Skeletal muscle tissue (tissue), 4 donors: ENCODE measurements around the gene ABL1. TPM values are rescaled to one million over a fixed set of nuclear protein-coding genes. Genes with fewer than 3 reads are reported as not detected.

Experiments
- H3K27ac ChIP-seq: one replicate; pipeline ENCODE4 v1.7.0; 2013; ENCODE audit warnings: mild to moderate bottlenecking, low read depth, low read length, inconsistent platforms
- H3K27me3 ChIP-seq, 3 donors: one replicate each; pipeline ENCODE4 v1.7.0; 2013; ENCODE audit warnings: low read length in 3 of 3; ENCODE audit not compliant: control insufficient read depth in 3 of 3, insufficient read depth in 3 of 3
- H3K36me3 ChIP-seq, 3 donors: one replicate each; pipeline ENCODE4 v1.7.0; 2013; ENCODE audit warnings: low read length in 3 of 3; ENCODE audit not compliant: control insufficient read depth in 3 of 3, insufficient read depth in 3 of 3
- H3K4me1 ChIP-seq, 3 donors: one replicate each; pipeline ENCODE4 v1.7.0; 2013; ENCODE audit warnings: low read length in 3 of 3, mild to moderate bottlenecking in 3 of 3; ENCODE audit not compliant: control insufficient read depth in 3 of 3, insufficient read depth in 3 of 3
- H3K4me3 ChIP-seq, 3 donors: one replicate each; pipeline ENCODE4 v1.7.0; 2013; ENCODE audit warnings: low read length in 3 of 3
- H3K9ac ChIP-seq, 3 donors: one replicate each; pipeline ENCODE4 v1.7.0; 2013; ENCODE audit warnings: low read length in 3 of 3, mild to moderate bottlenecking in 3 of 3, moderate library complexity in 2 of 3, low read depth in 1 of 3
- H3K9me3 ChIP-seq, 3 donors: one replicate each; pipeline ENCODE4 v1.7.0; 2013; ENCODE audit warnings: low read length in 3 of 3; ENCODE audit not compliant: control insufficient read depth in 3 of 3
- total RNA-seq: library from RNA; depleted of rRNA; stranded (reverse); fragments of >200 nt; gene quantifications from one replicate; pipeline ENCODE4 v1.2.3, GENCODE V29; 2014
- donor health status: Osteomylitis.

ABL1 gene
- total RNA-seq, 1 donor from 2014 or later, result 27.7 TPM

DNA sequence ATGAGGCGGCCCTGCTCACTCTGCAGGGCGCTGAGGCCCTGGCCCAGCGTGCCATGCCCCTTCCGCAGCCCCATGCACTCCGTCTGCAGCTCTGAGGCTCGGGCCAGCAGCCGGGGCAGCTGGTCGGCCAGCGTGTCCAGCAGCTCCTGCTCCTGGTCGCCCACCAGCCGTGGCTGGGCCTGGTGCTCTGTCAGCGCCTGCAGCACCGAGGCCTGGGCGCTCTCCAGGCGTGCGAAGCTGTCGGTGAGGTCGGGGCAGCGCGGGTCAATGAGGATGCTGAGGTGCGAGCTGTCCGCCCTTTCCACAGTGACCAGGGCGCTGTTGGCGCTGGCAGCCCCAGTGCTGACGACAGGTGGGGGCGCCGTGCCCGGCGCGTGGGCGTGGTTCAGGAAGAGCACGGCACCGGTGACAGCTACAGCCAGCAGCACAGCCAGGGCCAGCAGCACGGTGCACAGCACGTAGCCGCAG lies 94.6 kb downstream of the ABL1 start:
- Histone ChIP-seq H3K36me3 (no peaks in the 10 kb centered on the region), H3K27ac (no peak overlapping the region), H3K9ac (no peak overlapping the region), H3K4me1 (no peaks in the 10 kb centered on the region), H3K27me3 (peaks cover 33 to 47% (median 43%) of the 10 kb centered on the region in 3 donors), H3K4me3 (no peak overlapping the region), H3K9me3 (no peaks in the 10 kb centered on the region)

DNA sequence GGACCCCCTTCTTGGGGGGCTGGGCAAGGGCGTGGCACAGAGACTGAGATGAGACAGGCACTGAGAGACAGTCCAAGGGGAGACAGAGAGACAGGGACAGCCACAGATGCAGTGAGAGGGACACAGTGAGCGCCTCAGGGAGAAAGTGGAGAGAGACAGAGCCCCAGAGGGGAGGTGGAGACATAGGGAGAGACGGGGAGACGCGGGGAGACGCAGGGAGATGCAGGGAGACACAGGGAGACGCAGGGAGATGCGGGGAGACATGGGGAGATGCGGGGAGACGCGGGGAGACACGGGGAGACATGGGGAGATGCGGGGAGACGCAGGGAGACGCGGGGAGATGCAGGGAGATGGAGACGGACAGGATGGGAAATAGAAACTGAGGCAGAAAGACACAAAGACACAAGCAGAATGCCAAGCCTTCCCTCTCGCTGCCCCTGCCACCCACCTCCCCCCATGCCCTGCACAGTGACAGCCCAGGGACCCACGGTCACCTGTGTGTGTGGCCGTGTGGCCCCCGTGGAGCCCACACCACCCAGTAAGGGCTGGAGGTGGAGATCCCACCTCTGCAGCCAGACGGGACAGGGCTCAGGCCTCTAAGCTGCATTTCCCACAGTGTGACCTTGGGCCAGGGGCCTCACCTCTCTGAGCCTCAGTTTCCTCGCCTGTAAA lies 95.2 kb downstream of the ABL1 start:
- H3K9me3 ChIP-seq, result no peaks in the 10 kb centered on the region
- no peaks in the 10 kb centered on the region for H3K4me1 ChIP-seq
- no peak overlapping the region for H3K9ac ChIP-seq
- peaks cover 38 to 48% (median 43%) of the 10 kb centered on the region in 3 donors for H3K27me3 ChIP-seq
- H3K27ac ChIP-seq, result no peak overlapping the region
- no peaks in the 10 kb centered on the region for H3K36me3 ChIP-seq
- H3K4me3 ChIP-seq, result no peak overlapping the region

DNA sequence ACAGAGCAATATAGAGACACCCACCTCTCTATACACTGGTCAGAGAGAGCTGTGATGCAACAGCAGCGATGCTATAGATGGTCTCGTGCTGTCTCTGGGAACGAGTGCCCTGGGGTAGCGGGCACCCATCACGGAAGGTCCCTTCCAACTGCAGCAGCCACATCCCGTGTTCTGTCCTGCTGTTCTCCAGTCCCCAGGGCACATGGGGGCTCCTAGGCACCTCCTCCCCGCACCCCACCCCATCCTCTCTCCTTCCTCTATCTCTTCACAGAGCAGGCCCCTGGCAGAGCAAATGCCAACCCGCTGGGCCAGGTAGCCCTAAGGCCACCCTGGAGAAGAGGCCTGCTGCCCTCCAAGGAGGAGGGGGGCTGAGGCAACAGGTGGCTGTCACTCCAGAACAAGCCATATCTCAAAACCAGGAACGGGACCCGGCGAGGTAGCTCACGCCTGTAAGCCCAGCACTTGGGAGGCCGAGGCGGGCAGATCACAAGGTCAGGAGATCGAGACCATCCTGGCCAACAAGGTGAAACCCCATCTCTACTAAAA lies 95.8 kb downstream of the ABL1 start:
- no peaks in the 10 kb centered on the region for H3K36me3 ChIP-seq

DNA sequence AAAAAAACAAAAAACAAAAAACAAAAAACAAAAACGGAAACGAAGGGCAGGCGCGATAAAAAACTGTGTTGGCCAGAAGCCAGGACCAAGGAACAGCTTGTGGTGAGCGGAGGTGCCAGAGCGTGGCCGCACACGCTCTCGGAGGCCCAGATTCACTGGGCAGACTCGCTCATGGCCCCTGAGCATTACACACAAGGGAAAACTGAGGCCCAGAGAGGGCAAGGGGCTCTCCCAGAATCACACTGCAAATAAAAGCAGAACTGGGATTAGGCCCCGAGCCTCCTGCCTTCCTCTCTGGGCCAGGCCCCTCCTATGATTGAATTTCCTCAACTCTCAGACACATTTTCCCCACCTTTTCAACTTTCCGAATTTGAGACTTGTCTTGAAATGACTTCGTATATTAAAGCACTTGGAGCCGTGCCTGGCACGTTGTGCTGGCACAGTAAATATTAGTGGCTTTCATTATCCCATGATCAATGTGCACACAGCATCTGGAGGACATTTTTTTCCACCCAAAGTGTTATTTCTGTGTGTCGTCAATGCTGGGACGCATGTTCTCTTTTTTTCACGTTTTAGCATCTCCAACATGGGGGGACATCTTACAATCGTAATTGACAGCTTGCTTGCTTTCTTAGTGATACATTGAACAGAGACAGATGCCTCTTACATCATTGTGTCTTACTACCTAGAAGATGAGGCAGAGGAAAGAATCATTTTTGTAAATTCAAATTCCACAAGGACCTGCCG lies 96.6 kb downstream of the ABL1 start:
- Histone ChIP-seq H3K4me1 (no peaks in the 10 kb centered on the region), H3K9ac (no peak overlapping the region), H3K27me3 (peaks cover 52 to 58% (median 56%) of the 10 kb centered on the region in 3 donors), H3K4me3 (no peak overlapping the region), H3K36me3 (no peaks in the 10 kb centered on the region), H3K9me3 (no peaks in the 10 kb centered on the region), H3K27ac (no peak overlapping the region)

More for the DNA sequence above, 95.8 kb downstream of the ABL1 start:
- H3K27ac ChIP-seq, result no peak overlapping the region
- no peak overlapping the region for H3K4me3 ChIP-seq
- peaks cover 44 to 49% (median 48%) of the 10 kb centered on the region in 3 donors for H3K27me3 ChIP-seq
- H3K9me3 ChIP-seq, result no peaks in the 10 kb centered on the region
- no peaks in the 10 kb centered on the region for H3K4me1 ChIP-seq
- H3K9ac ChIP-seq, result no peak overlapping the region

DNA sequence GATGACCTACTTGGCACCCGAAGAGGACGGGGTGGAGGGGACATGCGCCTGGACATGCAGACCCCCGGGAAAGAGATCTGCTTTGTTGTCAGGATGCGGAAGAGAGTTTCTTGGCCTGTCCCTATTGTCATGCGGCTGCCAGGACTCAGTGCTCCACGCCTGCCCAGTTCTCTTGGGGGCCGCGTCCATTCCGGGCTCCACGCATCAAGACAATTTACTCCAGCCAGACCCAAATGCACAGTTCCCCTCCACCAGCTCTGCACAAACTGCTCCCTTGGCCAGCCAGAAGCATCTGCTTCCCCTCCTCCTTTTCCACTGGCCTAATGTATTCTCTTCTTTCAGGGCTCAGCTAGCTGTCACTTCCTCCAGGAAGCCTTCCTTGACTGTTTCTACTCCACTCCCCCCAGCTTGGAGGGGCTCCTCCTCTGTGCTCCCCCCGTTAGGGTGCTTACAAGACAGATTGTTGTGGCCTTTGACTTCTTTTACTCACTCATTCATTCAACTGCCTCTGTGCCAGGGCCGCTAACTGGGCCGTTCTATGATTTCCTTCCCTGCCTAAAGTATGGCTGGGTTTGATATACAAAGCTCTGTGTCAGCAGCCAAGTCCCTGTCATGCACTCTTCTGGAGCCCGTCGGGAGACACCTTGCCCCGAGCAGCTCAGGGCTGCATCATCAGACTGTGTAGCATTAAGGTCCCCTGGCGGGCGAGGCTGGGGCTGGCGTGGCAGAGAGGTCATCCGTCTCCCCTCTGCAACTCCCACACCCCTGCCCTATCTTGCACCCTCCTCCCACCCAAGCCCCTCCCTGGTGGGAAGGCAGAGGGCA lies 97.4 kb downstream of the ABL1 start:
- no peak overlapping the region for H3K9ac ChIP-seq
- H3K27ac ChIP-seq, result no peak overlapping the region
- H3K9me3 ChIP-seq, result no peaks in the 10 kb centered on the region
- H3K4me1 ChIP-seq, result no peaks in the 10 kb centered on the region
- H3K36me3 ChIP-seq, result no peaks in the 10 kb centered on the region
- no peak overlapping the region for H3K4me3 ChIP-seq
- H3K27me3 ChIP-seq, result peaks cover 60 to 65% (median 63%) of the 10 kb centered on the region in 3 donors

DNA sequence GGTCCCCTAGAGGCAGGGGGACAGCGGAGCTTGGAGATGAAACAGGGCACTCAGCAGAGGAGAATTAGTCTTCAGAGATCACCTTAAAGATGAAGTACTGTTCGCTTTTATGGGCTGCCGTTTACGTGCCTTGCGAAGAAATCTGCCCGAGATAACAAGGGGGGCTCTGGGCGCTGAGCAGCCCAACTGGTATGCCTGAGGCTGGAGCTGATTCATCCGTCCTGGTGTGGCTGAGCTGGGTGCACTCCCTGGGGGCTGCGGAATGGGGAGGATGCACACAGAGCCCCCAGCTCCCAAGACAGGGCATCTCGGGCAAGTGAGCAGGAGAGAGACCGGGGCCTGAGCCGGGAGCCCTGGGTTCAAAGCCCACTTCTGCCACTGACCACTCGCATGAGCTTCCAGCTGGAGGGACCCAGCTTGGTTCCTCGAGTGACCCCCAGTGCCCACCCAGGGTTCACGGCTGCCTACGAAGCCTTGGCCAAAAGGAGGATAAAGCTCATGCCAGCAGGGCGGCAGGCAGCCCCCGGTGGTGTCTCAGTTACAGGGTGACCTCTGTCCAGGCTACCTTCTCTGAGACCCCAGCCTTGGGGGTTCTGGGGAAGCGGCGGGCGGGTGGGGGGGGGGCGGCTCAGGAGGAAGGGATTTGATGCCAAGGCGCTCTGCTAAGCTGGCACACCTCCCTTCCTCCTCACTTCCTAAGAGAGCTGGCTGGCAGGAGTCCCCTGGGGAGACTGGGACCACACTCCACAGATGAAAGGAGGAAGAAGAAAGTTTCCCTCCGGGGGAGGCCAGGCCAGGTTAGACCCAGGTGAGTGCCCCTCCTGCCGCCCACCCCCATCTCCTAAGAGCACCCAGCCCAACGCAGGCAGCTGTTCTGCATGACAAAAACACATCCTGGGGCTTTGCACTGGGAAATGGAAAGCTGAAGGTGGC lies 98.3 kb downstream of the ABL1 start:
- H3K9me3 ChIP-seq, result no peaks in the 10 kb centered on the region
- peaks cover 68 to 75% (median 72%) of the 10 kb centered on the region in 3 donors for H3K27me3 ChIP-seq
- no peak overlapping the region for H3K9ac ChIP-seq
- H3K4me1 ChIP-seq, result no peaks in the 10 kb centered on the region
- no peak overlapping the region for H3K27ac ChIP-seq
- H3K4me3 ChIP-seq, result no peak overlapping the region
- no peaks in the 10 kb centered on the region for H3K36me3 ChIP-seq

DNA sequence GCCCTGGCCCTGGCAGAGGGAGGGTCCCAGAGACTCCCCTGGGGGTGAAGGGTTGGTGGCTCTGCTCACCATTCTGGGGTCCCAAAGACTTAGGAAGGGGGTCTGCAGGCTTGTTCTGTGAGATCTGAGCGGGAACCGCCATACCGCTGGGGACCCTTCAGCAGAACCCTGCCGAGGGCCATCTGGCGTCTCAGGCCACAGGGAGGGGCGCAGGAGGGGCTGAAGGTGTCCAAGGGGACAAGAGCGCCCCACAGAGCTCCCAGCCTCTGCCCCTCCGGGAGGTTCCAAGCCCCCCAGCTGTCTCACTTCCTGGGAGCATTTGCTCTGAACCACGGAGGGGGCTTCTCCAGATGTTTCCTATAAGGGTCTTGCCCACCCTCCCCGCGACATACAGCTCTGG lies 99.2 kb downstream of the ABL1 start:
- H3K9me3 ChIP-seq, result no peaks in the 10 kb centered on the region
- no peak overlapping the region for H3K9ac ChIP-seq
- H3K4me3 ChIP-seq, result no peak overlapping the region
- H3K4me1 ChIP-seq, result peaks cover 3% of the 10 kb centered on the region in 3 donors
- no peaks in the 10 kb centered on the region for H3K36me3 ChIP-seq
- H3K27me3 ChIP-seq, result peaks cover 68 to 82% (median 76%) of the 10 kb centered on the region in 3 donors
- no peak overlapping the region for H3K27ac ChIP-seq

DNA sequence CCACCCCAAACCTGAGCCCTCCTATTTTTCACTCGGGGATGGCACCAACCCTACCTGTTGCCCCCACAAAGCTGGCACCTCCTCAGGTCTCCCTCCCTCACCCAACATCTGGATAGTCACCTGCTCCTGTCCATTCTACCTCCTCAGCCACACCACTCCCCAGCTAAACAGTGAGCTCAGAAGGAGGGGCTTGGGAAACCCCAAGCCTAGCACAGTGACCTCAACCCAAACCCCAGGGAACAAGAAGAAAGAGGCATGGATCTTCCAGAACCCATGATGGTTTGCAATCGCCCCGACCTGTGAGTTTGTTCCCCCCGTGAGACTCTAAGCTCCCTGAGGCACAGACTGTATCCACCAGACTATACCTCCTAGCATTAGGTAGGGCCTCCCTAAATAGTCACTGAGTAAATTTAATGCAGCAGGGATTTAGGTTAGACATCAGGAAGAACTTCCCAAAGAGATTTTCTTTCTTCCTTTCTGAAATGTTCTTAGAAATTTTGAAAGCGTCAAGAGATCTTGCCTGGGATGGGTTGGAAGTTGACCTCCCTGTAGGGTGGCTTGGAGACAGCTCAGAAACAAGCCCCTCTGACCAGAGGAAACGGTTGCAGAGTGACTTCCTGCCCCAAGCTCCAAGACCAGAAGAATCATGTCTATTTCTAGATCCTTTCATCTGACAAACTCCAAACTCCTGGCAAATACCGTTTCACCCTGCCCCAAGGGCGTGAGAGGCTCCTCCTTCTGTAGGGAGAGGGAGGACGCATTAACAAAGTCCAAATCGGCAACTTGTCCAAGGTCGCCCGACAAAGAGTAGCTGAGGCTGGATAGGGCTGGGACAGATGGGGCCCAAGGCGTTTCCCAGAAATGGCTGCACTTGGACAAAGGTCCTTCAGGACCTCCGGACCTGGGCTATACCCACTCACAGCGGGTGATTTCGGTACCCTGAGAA lies 99.9 kb downstream of the ABL1 start:
- H3K27ac ChIP-seq, result no peak overlapping the region
- no peaks in the 10 kb centered on the region for H3K36me3 ChIP-seq
- H3K9ac ChIP-seq, result no peak overlapping the region
- no peak overlapping the region for H3K4me3 ChIP-seq
- H3K27me3 ChIP-seq, result peaks cover 64 to 87% (median 75%) of the 10 kb centered on the region in 3 donors
- H3K9me3 ChIP-seq, result no peaks in the 10 kb centered on the region
- peaks cover 3 to 4% (median 3%) of the 10 kb centered on the region in 3 donors for H3K4me1 ChIP-seq
